HUES6 (cell line): ENCODE data around the gene ICAM1.
A peak's percentile ranks its signal among the peaks of the same experiment; 100 is the strongest.

Experiments
- H3K27ac ChIP-seq: 2 replicates; pipeline ENCODE4 v1.7.0; 2013; ENCODE audit warnings: low read depth, mild to moderate bottlenecking, low read length, inconsistent platforms
- H3K27me3 ChIP-seq: 2 replicates; pipeline ENCODE4 v1.6.1; 2013; ENCODE audit warnings: low read length; ENCODE audit not compliant: control insufficient read depth, insufficient read depth
- H3K36me3 ChIP-seq: 2 replicates; pipeline ENCODE4 v1.6.1; 2013; ENCODE audit warnings: low read length; ENCODE audit not compliant: control insufficient read depth, insufficient read depth
- H3K4me1 ChIP-seq: 2 replicates; pipeline ENCODE4 v1.6.1; 2013; ENCODE audit warnings: low read length; ENCODE audit not compliant: control insufficient read depth, insufficient read depth
- H3K4me3 ChIP-seq: 2 replicates; pipeline ENCODE4 v1.5.1; 2013; ENCODE audit warnings: low read depth, low read length
- H3K9ac ChIP-seq: one replicate; pipeline ENCODE4 v1.6.1; 2013; ENCODE audit warnings: mild to moderate bottlenecking, low read length
- H3K9me3 ChIP-seq: 2 replicates; pipeline ENCODE4 v1.6.1; 2013; ENCODE audit warnings: low read depth, low read length; ENCODE audit not compliant: control insufficient read depth, insufficient read depth

Gene ICAM1

GRCh38 chr19:10246511-10246910 is 24.4 kb upstream of the ICAM1 start:
- no peak overlapping the region for H3K4me3 ChIP-seq
- no peak overlapping the region for H3K27ac ChIP-seq
- H3K36me3 ChIP-seq = no peaks in the 10 kb centered on the region
- H3K4me1 ChIP-seq = peaks cover 4% of the 10 kb centered on the region; the same call in 1 of the 2 replicates
- no peak overlapping the region for H3K9ac ChIP-seq
- H3K27me3 ChIP-seq = no peaks in the 10 kb centered on the region
- no peaks in the 10 kb centered on the region for H3K9me3 ChIP-seq

- Histone ChIP-seq H3K9me3 (no peaks in the 10 kb centered on the region), H3K4me1 (peaks cover 4% of the 10 kb centered on the region), H3K4me3 (peak within 1 kb of the TSS; percentile 68), H3K27ac (peak within 1 kb of the TSS; percentile 1; the same call in 1 of the 2 replicates), H3K27me3 (no peaks in the 10 kb centered on the region), H3K9ac (peak within 1 kb of the TSS; percentile 75), H3K36me3 (peaks cover 28% of the 10 kb centered on the region)
These were observed 18.9 kb upstream of the ICAM1 start, which contains the start of gene MRPL4 for GRCh38 chr19:10251792-10252694. TSS of gene MRPL4 (plus strand) at chr19:10252214. CDS start at chr19:10252254, 40 bp downstream.

GRCh38 chr19:10252707-10253106 is 18.2 kb upstream of the ICAM1 start:
- peaks cover 35% of the 10 kb centered on the region for H3K36me3 ChIP-seq
- H3K4me3 ChIP-seq = peak overlapping the region; percentile 68
- peak overlapping the region; percentile 75 for H3K9ac ChIP-seq
- H3K27ac ChIP-seq = peak overlapping the region; percentile 1; the same call in 1 of the 2 replicates
- H3K4me1 ChIP-seq = peaks cover 4% of the 10 kb centered on the region
- no peaks in the 10 kb centered on the region for H3K9me3 ChIP-seq
- H3K27me3 ChIP-seq = no peaks in the 10 kb centered on the region

- Histone ChIP-seq H3K27ac (no peak overlapping the region), H3K27me3 (no peaks in the 10 kb centered on the region), H3K36me3 (peaks cover 46% of the 10 kb centered on the region), H3K9ac (no peak overlapping the region), H3K9me3 (no peaks in the 10 kb centered on the region), H3K4me1 (peaks cover 6% of the 10 kb centered on the region), H3K4me3 (no peak overlapping the region)
These were observed 16.7 kb upstream of the ICAM1 start for GRCh38 chr19:10254244-10254643.

GRCh38 chr19:10255358-10255757 is 15.6 kb upstream of the ICAM1 start:
- H3K4me1 ChIP-seq = peaks cover 7% of the 10 kb centered on the region
- no peaks in the 10 kb centered on the region for H3K27me3 ChIP-seq
- H3K4me3 ChIP-seq = no peak overlapping the region
- H3K9me3 ChIP-seq = no peaks in the 10 kb centered on the region
- no peak overlapping the region for H3K27ac ChIP-seq
- H3K9ac ChIP-seq = no peak overlapping the region
- H3K36me3 ChIP-seq = peaks cover 53% of the 10 kb centered on the region

GRCh38 chr19:10256551-10256950 is 14.4 kb upstream of the ICAM1 start:
- no peaks in the 10 kb centered on the region for H3K9me3 ChIP-seq
- no peak overlapping the region for H3K4me3 ChIP-seq
- H3K4me1 ChIP-seq = peaks cover 7% of the 10 kb centered on the region
- H3K9ac ChIP-seq = no peak overlapping the region
- H3K27ac ChIP-seq = no peak overlapping the region
- peaks cover 53% of the 10 kb centered on the region for H3K36me3 ChIP-seq
- H3K27me3 ChIP-seq = no peaks in the 10 kb centered on the region

- Histone ChIP-seq H3K36me3 (peaks cover 53% of the 10 kb centered on the region), H3K27ac (no peak overlapping the region), H3K27me3 (no peaks in the 10 kb centered on the region), H3K4me1 (peaks cover 7% of the 10 kb centered on the region), H3K9ac (no peak overlapping the region), H3K4me3 (no peak overlapping the region), H3K9me3 (no peaks in the 10 kb centered on the region)
These were observed 13.8 kb upstream of the ICAM1 start for GRCh38 chr19:10256970-10257615.

GRCh38 chr19:10258080-10258710 is 12.7 kb upstream of the ICAM1 start:
- Histone ChIP-seq H3K4me3 (no peak overlapping the region), H3K4me1 (peaks cover 3% of the 10 kb centered on the region; the same call in 1 of the 2 replicates), H3K36me3 (peaks cover 53% of the 10 kb centered on the region), H3K27me3 (no peaks in the 10 kb centered on the region), H3K9ac (no peak overlapping the region), H3K27ac (no peak overlapping the region), H3K9me3 (no peaks in the 10 kb centered on the region)

- Histone ChIP-seq H3K36me3 (peaks cover 46% of the 10 kb centered on the region), H3K27ac (no peak overlapping the region)
These were observed 11.6 kb upstream of the ICAM1 start for GRCh38 chr19:10259162-10259905.

GRCh38 chr19:10260141-10260584 is 10.8 kb upstream of the ICAM1 start:
- H3K36me3 ChIP-seq = peaks cover 38% of the 10 kb centered on the region
- H3K9ac ChIP-seq = no peak overlapping the region
- H3K4me1 ChIP-seq = peaks cover 3% of the 10 kb centered on the region; the same call in 1 of the 2 replicates
- H3K27me3 ChIP-seq = no peaks in the 10 kb centered on the region
- no peak overlapping the region for H3K27ac ChIP-seq
- no peak overlapping the region for H3K4me3 ChIP-seq
- H3K9me3 ChIP-seq = no peaks in the 10 kb centered on the region

More at GRCh38 chr19:10259162-10259905, 11.6 kb upstream of the ICAM1 start:
- H3K4me3 ChIP-seq = no peak overlapping the region
- no peaks in the 10 kb centered on the region for H3K27me3 ChIP-seq
- H3K9me3 ChIP-seq = no peaks in the 10 kb centered on the region
- H3K9ac ChIP-seq = no peak overlapping the region
- peaks cover 3% of the 10 kb centered on the region; the same call in 1 of the 2 replicates for H3K4me1 ChIP-seq
